Suppressor macrophage treated with lipopolysaccharide for 4 hours (primary cell): Measurements from ENCODE around the gene OR51Q1.

Experiments
- DNase-seq: peaks from one replicate; pipeline ENCODE4 v3.0.0-alpha.2; 2020

OR51Q1 gene, protein sequence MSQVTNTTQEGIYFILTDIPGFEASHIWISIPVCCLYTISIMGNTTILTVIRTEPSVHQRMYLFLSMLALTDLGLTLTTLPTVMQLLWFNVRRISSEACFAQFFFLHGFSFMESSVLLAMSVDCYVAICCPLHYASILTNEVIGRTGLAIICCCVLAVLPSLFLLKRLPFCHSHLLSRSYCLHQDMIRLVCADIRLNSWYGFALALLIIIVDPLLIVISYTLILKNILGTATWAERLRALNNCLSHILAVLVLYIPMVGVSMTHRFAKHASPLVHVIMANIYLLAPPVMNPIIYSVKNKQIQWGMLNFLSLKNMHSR

DNA sequence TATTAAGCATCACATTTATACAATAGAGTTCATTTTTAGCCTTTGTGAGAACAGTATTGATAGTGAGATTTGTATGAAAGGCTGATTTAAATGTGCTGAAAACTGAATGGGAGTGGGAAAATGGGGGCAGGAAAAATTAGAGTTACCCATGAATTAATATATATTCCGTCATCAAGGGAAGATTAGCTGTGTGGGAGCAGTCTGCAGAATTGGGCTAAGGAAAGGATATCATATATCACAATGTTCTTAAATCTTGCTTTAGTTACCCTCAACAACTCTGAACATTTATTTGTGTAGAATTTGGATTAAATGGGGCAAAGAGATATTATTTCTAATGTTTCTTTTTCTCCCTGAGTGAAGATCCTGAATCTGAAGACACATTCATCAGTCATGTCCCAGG lies at the start of gene OR51Q1:
TSS of gene OR51Q1 (plus strand) at position 301 of the 400 bp plus-strand sequence. CDS start at position 391, 90 bp downstream.
- no peak for DNase-seq

- DNase-seq: peak; percentile 68
These were observed 41.1 kb upstream of the OR51Q1 start for GRCh38 chr11:5380740-5381342.

DNA sequence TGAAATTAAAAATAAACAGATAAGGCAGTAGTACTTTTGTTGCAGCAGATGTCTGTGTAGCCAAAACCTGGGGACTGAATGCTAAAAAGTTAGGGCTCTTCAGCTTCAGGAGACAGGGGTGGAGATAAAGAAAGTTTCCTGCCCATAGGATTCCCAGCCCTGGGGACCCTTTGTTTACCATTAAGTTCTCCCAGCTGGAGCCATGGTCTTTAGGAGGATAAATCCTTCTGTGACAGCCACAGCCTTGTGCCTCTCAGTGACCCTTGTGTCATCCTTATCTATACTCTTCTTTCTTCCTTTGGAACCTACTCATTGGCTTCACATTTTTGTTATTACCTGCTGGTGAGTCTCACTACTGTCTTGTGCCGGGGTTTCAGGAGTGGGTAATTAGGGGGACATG lies 38.3 kb upstream of the OR51Q1 start, which contains the start of gene OR51M1:
TSS of gene OR51M1 (plus strand) at position 237 of the 400 bp plus-strand sequence. CDS start 5,587 bp downstream, outside the sequence.
- no peak for DNase-seq

DNA sequence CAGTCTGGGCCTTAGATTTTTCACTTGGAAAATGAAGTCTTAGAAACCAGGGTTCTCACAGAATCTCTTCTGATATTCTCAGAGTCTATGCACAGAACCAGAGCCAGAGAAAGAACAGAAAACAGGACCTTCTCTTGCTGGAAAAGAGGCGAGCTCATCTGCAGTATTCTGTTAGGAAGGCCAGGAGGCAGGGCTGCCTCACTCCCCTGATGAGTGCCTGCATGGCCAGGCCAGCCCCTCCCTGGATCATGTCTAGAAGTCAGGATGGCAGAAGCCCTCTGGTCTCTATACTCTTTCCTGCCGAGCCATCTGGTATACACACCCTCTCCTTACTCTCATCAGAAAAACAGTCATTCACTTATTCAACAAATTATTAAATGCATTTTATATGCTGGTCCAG lies 37.6 kb upstream of the OR51Q1 start:
- DNase-seq: no peak

DNA sequence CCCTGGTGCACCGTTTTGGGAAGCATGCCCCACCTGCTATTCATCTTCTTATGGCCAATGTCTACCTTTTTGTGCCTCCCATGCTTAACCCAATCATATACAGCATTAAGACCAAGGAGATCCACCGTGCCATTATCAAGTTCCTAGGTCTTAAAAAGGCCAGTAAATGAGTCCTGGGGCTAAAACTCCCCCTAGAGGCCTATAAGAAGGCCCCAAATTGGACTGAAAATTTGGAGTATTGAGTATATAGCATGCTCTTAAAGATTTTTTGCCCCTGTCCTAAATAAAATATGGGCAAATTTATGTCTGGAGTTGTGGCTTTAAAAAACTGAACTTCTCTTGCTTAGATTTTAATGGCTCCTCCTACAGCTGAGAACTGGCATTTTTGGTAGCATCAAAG lies 31.7 kb upstream of the OR51Q1 start:
- DNase-seq: no peak

GRCh38 chr11:5394091-5394490 lies 27.8 kb upstream of the OR51Q1 start:
- no peak for DNase-seq

GRCh38 chr11:5398936-5399335 lies 23.0 kb upstream of the OR51Q1 start:
- no peak for DNase-seq

GRCh38 chr11:5405173-5405572 lies 16.7 kb upstream of the OR51Q1 start:
- DNase-seq: no peak

DNA sequence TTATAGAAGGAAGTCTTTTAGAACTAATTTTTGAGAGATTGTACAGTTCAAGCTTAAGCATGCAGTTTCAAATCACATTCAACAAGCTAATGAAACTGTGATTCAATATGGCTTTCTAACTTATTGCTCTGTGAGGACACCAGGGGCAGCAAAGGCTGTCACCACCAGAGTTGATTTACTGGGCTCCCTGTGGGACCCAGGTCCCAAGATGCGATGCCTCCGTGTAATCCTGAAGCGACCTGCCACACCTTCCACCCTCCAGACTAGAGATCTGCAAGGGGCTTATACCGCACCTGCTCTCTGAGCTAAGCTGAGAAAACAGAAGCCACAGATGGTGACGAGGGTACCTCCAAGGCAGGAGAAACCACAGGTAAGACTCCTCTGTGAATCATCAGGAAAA lies 918 bp upstream of the OR51Q1 start:
- DNase-seq: no peak

- no peak for DNase-seq
These were observed 1.2 kb downstream of the OR51Q1 start for GRCh38 chr11:5423131-5423530.

DNA sequence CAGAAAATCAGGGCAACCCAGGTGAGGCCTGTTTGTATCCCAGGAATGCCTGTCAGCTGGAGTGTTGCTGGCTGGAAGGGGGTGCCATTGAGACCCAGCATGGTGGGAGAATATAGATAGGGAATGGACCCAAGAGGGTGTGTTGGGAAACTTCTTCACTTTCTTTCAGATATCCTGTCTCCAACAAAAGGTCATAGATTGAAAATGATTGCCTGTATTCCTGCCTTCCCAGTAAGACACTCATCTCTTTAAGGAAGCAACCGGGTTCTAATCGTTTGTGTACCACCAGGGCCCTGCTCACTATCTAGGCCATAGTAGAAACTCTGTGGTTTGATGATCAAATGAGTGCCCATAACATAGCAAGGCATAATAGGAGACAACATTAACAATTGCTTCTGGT lies 19.5 kb downstream of the OR51Q1 start, which contains the start of gene OR51I1:
TSS of gene OR51I1 (minus strand) at position 101 of the 400 bp plus-strand sequence. CDS start at position 101, 0 bp downstream.
- no peak for DNase-seq

GRCh38 chr11:5443835-5444393 lies 22.0 kb downstream of the OR51Q1 start:
- no peak for DNase-seq

DNA sequence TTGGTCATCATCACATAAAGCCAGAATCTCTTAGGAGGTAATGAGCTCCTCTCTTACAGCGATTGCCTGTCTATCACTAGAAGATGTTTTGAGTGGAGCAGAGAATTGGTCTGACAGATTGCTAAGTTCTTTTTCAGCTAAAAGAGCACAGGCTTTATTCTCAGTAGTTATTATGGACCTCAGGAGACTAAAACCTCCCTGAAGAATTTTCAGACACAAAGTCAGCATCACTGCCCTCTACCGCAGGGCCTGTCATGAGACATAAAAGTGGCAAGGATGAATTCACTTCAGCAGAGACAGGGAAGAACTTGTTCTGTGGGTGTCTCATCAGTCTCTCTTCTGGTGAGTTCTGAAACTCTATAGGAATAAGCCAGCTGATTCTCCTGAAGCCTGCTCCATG lies 27.1 kb downstream of the OR51Q1 start, which contains the start of gene OR51I2:
TSS of gene OR51I2 (plus strand) at position 301 of the 400 bp plus-strand sequence. CDS start 4,166 bp downstream, outside the sequence.
- no peak for DNase-seq

DNA sequence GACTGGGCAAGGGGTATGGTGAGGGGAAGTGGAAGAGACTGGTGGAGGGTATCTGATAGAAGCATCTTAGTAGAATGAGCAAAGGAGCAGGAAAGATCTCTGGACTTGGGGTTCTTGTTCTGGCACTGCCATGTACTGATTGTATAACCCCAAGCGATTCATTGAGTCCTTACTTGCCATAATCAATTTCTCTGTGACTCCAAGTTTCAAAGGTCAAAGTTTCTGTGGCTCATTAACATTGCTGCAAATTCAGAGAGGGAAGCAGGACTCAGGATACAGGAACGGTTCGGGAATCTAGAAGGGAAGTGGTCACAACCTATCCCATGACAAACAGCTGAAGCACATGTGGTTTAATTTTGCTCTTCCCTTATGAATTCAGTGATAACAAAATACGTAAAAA lies 27.5 kb downstream of the OR51Q1 start:
- no peak for DNase-seq

DNA sequence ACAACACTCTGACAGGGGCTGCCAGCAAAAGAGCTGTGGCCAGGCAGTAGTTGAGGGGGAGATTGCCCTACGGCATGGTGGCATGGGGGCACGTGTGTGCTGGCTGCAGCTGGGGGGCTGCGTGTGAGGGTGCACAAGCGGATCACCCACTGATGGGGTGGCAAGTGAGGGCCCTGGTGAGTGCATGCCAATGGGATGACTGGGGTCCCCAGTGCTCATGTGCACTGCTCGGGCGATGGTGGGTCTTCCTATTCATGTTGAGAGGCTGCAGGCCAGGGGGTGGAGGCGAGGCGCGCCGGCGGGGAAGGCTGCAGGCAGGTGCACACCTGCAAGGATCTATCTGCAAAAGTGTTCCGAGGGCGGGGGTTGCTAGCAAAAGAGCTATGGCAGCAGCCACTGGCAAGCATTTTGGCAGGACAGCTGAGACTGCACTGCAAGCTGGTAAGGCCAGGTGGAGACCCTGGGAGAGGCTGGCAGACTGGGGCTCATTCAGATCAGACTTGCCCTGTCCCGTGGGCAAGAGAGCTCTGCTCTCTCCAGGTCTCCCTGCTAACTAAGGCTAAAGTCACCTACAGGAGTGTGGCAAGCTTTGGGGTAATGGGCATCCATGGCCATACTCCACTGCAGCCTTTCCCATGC lies 39.2 kb downstream of the OR51Q1 start:
- no peak for DNase-seq

DNA sequence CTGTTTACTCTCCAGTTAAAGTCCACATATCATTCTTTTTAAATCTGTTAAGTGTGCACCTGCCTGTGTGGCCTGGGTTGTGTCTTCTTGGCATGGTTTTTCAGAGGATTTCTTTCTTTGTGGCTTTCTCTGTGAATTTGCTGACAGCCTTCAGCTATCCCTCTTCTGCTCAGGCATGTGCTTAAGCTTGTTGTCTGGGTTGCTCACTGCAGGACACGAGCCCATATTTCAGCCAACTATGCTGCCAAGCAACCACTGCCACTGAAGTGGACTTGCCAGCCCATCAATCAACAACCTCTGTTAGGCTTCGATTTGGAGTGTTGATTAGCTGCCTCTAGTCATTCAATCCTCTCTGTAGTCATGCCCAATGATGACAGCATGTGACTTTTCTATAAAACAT lies 45.6 kb downstream of the OR51Q1 start:
- DNase-seq: no peak
